Right ventricle myocardium inferior (tissue), 1 donor: ENCODE data around the gene ANGPTL4. TPM values are rescaled to one million over a fixed set of nuclear protein-coding genes. Genes with fewer than 3 reads are reported as not detected.

Experiments used
- microRNA-seq: library from miRNA; unstranded; fragments of <30 nt; microRNA quantifications from one replicate; pipeline ENCODE4 v1.2.0, GENCODE V29; 2020
- total RNA-seq: library from RNA; stranded (reverse); fragmentation: NEBNext Ultra II Directional; extraction: Animal tissue kit (Norgen Biotek cat#: 25700); gene quantifications from one replicate; pipeline ENCODE4 v1.2.1, GENCODE V29; 2021
- donor health status: DM: no; HTN: yes; CAD: no; lungs with severe emphysema.

ANGPTL4 gene
- total RNA-seq, 1 donor from 2014 or later, result 24.6 TPM

Small RNA genes lying within 50 kb of the gene (microRNA-seq; reads per million reads assigned to microRNA genes)
- 4.0 reads per million, percentile 6 among the genes with 10 or more reads in this experiment for gene MIR4999

Other genes with a start within 250 kb of the ANGPTL4 start
- not detected for gene FBN3, start 214.6 kb upstream of the ANGPTL4 start, total RNA-seq
- 21.4 TPM for gene CERS4, start 154.8 kb upstream of the ANGPTL4 start, total RNA-seq
- 32.9 TPM for gene CD320, start 55.8 kb upstream of the ANGPTL4 start, total RNA-seq
- gene NDUFA7, start 42.8 kb upstream of the ANGPTL4 start, total RNA-seq, result 129 TPM
- gene RPS28, start 42.7 kb upstream of the ANGPTL4 start, total RNA-seq, result 1,212 TPM
- gene KANK3, start 20.9 kb upstream of the ANGPTL4 start, total RNA-seq, result 20.5 TPM
- gene RAB11B, start 26.2 kb downstream of the ANGPTL4 start, total RNA-seq, result 144 TPM
- gene MARCHF2, start 49.1 kb downstream of the ANGPTL4 start, total RNA-seq, result 110 TPM
- 118 TPM for gene HNRNPM, start 80.8 kb downstream of the ANGPTL4 start, total RNA-seq
- gene PRAM1, start 138.5 kb downstream of the ANGPTL4 start, total RNA-seq, result 0.78 TPM
- 9.8 TPM for gene ZNF414, start 150.0 kb downstream of the ANGPTL4 start, total RNA-seq
- gene MYO1F, start 213.3 kb downstream of the ANGPTL4 start, total RNA-seq, result 9.3 TPM
- 10.0 TPM for gene ADAMTS10, start 246.6 kb downstream of the ANGPTL4 start, total RNA-seq